ENCODE measurements around the gene RNF126. TPM values are rescaled to one million over a fixed set of nuclear protein-coding genes. Genes with fewer than 3 reads are reported as not detected.
"Not testable (repeated sequence)": the region's sequence is repeated elsewhere in the genome, so short reads cannot be mapped to it uniquely, and the experiment has no call there.

Gene RNF126
- total and polyA plus RNA-seq, 2 experiments from 2014 or later = 78.5 to 88.7 TPM

- DNase-seq (ENCODE audit: low read depth in 1 of 2, low spot score in 1 of 2) = peak; percentile 38 to 81
- TF ChIP-seq, protein P1, sequence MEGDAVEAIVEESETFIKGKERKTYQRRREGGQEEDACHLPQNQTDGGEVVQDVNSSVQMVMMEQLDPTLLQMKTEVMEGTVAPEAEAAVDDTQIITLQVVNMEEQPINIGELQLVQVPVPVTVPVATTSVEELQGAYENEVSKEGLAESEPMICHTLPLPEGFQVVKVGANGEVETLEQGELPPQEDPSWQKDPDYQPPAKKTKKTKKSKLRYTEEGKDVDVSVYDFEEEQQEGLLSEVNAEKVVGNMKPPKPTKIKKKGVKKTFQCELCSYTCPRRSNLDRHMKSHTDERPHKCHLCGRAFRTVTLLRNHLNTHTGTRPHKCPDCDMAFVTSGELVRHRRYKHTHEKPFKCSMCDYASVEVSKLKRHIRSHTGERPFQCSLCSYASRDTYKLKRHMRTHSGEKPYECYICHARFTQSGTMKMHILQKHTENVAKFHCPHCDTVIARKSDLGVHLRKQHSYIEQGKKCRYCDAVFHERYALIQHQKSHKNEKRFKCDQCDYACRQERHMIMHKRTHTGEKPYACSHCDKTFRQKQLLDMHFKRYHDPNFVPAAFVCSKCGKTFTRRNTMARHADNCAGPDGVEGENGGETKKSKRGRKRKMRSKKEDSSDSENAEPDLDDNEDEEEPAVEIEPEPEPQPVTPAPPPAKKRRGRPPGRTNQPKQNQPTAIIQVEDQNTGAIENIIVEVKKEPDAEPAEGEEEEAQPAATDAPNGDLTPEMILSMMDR (IDR thresholded peaks at IDR 0.05; ENCODE audit: low read depth, low read length) = no peak
- Histone ChIP-seq H3K4me3 (peak within 1 kb of the TSS; percentile 98), H3K9me3 (ENCODE audit: low read depth) (no peaks in the 10 kb centered on the region), H3K36me3 (no peaks in the 10 kb centered on the region), H3K4me1 (ENCODE audit: low read depth) (no peaks in the 10 kb centered on the region), H3K27me3 (no peaks in the 10 kb centered on the region), H3K27ac (peak within 1 kb of the TSS; percentile 75)
Measured at GRCh38 chr19:708154-709143, 45.4 kb upstream of the RNF126 start, which contains the start of gene PALM. TSS of gene PALM (plus strand) at chr19:708935. CDS start at chr19:709147, 212 bp downstream.

DNA sequence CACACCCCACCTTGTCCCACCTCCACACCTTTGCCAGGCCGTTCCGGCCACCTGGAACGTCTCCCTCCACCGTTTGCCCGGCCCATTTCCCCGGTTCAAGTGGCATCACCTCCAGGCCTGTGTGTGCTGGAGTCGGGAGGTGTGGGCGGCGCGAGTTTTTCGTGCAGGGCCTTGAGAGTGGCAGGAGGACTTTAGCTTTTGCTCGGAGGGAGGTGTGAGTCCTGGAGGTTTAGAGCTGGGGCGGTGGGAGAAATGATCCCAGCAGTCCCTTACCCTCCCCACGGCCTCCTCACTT, 41.4 kb upstream of the RNF126 start:
- H3K4me3 ChIP-seq = no peak overlapping the region

GRCh38 chr19:703651-704446, 40.8 kb upstream of the RNF126 start:
- H3K4me3 ChIP-seq = no peak overlapping the region
- H3K36me3 ChIP-seq = no peaks in the 10 kb centered on the region
- H3K4me1 ChIP-seq (ENCODE audit: low read depth) = no peaks in the 10 kb centered on the region
- H3K9me3 ChIP-seq (ENCODE audit: low read depth) = no peaks in the 10 kb centered on the region
- TF ChIP-seq, protein P1 (IDR thresholded peaks at IDR 0.05; ENCODE audit: low read depth, low read length) = no peak
- no peaks in the 10 kb centered on the region for H3K27me3 ChIP-seq
- DNase-seq (ENCODE audit: low read depth in 1 of 2, low spot score in 1 of 2) = peak; percentile 68 to 73
- no peak overlapping the region for H3K27ac ChIP-seq

More for the DNA sequence above, 41.4 kb upstream of the RNF126 start:
- Histone ChIP-seq H3K4me1 (ENCODE audit: low read depth) (no peaks in the 10 kb centered on the region), H3K27me3 (no peaks in the 10 kb centered on the region), H3K36me3 (no peaks in the 10 kb centered on the region), H3K9me3 (ENCODE audit: low read depth) (no peaks in the 10 kb centered on the region), H3K27ac (no peak overlapping the region)
- DNase-seq (ENCODE audit: low read depth in 1 of 2, low spot score in 1 of 2) = no peak
- TF ChIP-seq, protein P1 (IDR thresholded peaks at IDR 0.05; ENCODE audit: low read depth, low read length) = no peak

- no peaks in the 10 kb centered on the region for H3K9me3 ChIP-seq (ENCODE audit: low read depth)
- H3K36me3 ChIP-seq = no peaks in the 10 kb centered on the region
- H3K27ac ChIP-seq = no peak overlapping the region
- no peaks in the 10 kb centered on the region for H3K4me1 ChIP-seq (ENCODE audit: low read depth)
- H3K4me3 ChIP-seq = no peak overlapping the region
- TF ChIP-seq, protein P1 (IDR thresholded peaks at IDR 0.05; ENCODE audit: low read depth, low read length) = no peak
- DNase-seq (ENCODE audit: low read depth in 1 of 2, low spot score in 1 of 2) = no peak
- no peaks in the 10 kb centered on the region for H3K27me3 ChIP-seq
Measured at GRCh38 chr19:703329-703650, 40.3 kb upstream of the RNF126 start.

GRCh38 chr19:702847-703246, 39.8 kb upstream of the RNF126 start:
- not testable (repeated sequence) for DNase-seq (ENCODE audit: low read depth in 1 of 2, low spot score in 1 of 2); H3K4me3 ChIP-seq; H3K9me3 ChIP-seq (ENCODE audit: low read depth); H3K27me3 ChIP-seq; H3K36me3 ChIP-seq; H3K27ac ChIP-seq; H3K4me1 ChIP-seq (ENCODE audit: low read depth)

DNA sequence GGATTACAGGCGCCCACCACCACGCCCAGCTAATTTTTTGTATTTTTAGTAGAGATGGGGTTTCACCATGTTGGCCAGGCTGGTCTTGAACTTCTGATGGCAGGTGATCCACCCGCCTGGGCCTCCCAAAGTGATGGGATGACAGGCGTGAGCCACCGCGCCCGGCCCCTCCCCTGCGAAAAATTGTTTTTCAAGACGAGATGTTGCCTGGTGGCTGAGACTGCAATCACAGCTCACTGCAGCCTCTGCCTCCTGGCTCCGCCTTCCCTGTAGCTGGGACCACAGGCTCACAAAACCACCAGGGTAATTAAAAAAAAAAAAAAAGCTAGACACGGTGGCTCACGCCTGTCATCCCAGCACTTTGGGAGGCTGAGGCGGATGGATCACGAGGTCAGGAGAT, 36.9 kb upstream of the RNF126 start:
- not testable (repeated sequence) for H3K27ac ChIP-seq; H3K4me1 ChIP-seq (ENCODE audit: low read depth); DNase-seq (ENCODE audit: low read depth in 1 of 2, low spot score in 1 of 2); H3K9me3 ChIP-seq (ENCODE audit: low read depth); H3K27me3 ChIP-seq; H3K4me3 ChIP-seq; H3K36me3 ChIP-seq

GRCh38 chr19:698529-698928, 35.5 kb upstream of the RNF126 start:
- not testable (repeated sequence) for H3K4me1 ChIP-seq (ENCODE audit: low read depth); H3K9me3 ChIP-seq (ENCODE audit: low read depth); H3K27me3 ChIP-seq; DNase-seq (ENCODE audit: low read depth in 1 of 2, low spot score in 1 of 2); H3K4me3 ChIP-seq; H3K27ac ChIP-seq; H3K36me3 ChIP-seq

Measured in cardiac muscle cell (in vitro differentiated cells and primary cell).